Measurements from ENCODE around the gene MATN4. TPM values are rescaled to one million over a fixed set of nuclear protein-coding genes. Genes with fewer than 3 reads are reported as not detected.

The MATN4 gene
- total RNA-seq, 1 experiment from 2014 or later: 0.64 TPM

DNA sequence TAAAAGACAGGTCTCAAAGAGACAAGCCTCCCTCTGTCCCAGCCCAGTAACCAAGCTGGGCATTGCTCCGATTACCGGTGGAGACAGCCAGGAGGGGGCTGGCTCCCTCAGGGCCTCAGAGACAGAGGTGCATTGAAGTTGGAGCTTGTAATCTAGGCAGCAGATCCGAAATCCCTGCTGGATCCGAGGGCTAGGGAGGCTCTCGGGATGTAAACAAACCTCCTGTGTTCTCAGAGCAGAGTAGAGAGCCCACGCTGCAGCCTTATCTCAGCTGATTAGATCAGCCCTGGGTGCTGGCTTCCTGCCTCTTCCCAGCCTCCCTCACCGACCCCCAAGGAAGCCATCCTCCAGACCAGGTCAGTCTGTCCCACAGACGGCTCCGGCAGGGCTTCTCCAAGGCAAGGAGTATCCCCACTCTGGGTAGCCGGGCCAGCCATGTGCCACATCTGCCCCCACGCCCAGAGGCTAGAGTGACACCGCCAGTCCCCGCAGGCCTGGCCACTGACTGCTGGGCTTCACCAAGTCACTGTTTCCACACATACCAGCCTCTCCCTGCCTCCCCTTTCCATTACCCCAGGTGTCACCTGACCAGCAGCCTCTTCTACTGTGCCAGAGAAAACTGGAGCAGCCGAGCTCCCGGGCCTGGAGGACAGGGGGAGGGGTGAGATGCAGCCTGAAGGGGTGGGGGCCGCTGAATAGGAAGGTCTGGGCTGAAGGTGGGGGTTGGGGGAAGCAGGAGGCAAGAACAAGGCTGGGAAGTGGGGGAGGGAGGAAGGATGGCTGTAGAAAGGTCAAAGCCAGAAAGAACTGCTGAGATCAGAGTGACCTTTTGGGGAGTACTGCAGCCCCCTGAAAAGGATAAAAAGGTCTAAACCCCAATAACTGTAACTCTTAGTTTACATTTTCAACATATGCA is 34.1 kb upstream of the MATN4 start (continued):
- TF ChIP-seq TCF7L2 (IDR thresholded peaks at IDR 0.05; ENCODE audit: borderline replicate concordance, extremely low read depth, insufficient read depth, insufficient read length) (no peak), EZH2phosphoT487 (IDR thresholded peaks at IDR 0.05; ENCODE audit: borderline replicate concordance) (no peak), SRF (IDR thresholded peaks at IDR 0.05; ENCODE audit: low read depth) (no peak), ZNF274 (IDR thresholded peaks at IDR 0.05; ENCODE audit: low read depth, low read length) (no peak), SIN3A (IDR thresholded peaks at IDR 0.05; ENCODE audit: low read depth) (no peak), POLR2AphosphoS5 (IDR thresholded peaks at IDR 0.05; ENCODE audit: low read depth, low read length) (no peak; the same call in none of the 2 replicates)

DNA sequence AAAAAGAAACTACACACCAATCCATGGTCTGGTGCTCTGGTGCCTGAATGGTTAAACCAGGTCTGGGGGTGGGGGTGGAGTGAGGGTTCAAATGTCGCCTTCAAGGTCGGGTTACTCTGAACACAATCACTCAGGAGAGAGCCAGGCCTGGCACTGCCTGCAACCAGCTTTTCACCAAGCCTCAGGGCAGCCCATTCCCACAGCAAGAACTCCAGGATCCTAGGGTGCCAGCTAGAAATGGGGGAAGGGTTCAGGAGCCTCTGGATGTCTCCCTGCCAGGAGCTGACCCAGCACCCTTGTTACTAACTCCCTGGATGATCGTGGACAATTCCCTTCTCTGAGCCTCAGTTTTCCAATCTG is 33.5 kb upstream of the MATN4 start:
- DNase-seq (ENCODE audit: low read depth, low spot score): no peak
- Histone ChIP-seq H2AFZ (ENCODE audit: low read depth, low read length, poor library complexity, severe bottlenecking) (no peak overlapping the region), H3K9ac (ENCODE audit: low read length) (peak overlapping the region; percentile 80), H3K27ac (ENCODE audit: low read depth, low read length) (peak overlapping the region; percentile 82), H4K20me1 (ENCODE audit: insufficient read depth) (no peaks in the 10 kb centered on the region), H3K27me3 (ENCODE audit: insufficient read depth, low read length) (no peaks in the 10 kb centered on the region), H3K36me3 (ENCODE audit: control insufficient read depth in 1 of 2, insufficient read depth in 2 of 2, low read length in 2 of 2) (peaks cover 0 to 13% of the 10 kb centered on the region in 2 experiments; a peak in 1 of 4 replicates), H3K4me2 (ENCODE audit: low read length) (peak overlapping the region; percentile 91), H3K9me3 (ENCODE audit: control insufficient read depth in 1 of 2, insufficient read depth in 1 of 2, low read depth in 1 of 2, low read length in 2 of 2) (no peaks in the 10 kb centered on the region), H3K4me3 (replicated peaks in 1 of 2; ENCODE audit: low read depth in 1 of 2, low read length in 2 of 2) (peak overlapping the region; percentile 4 to 82; a peak in 1 of 4 replicates), H3K79me2 (ENCODE audit: insufficient read depth, low read length) (peaks cover 100% of the 10 kb centered on the region), H3K9me2 (ENCODE audit: insufficient read depth) (no peaks in the 10 kb centered on the region), H3K4me1 (ENCODE audit: control insufficient read depth in 1 of 2, insufficient read depth in 2 of 2, low read length in 2 of 2) (peaks cover 97 to 100% of the 10 kb centered on the region in 2 experiments)
- ChIA-PET RAD21 (ENCODE audit: low non-redundant PET in 1 of 2, low total read pairs in 2 of 2, uncharacterized antibody in 2 of 2, unreplicated experiment in 2 of 2) (no interaction called here), POLR2A (interaction anchor here (0.6 to 2.1 kb wide), 5 partner anchors 9 to 21 kb away, joined by 4 to 7 read pairs (median 4); partner anchors contain the start of gene SYS1), CTCF (interaction anchor here (1.0 kb wide), 1 partner anchor 32 kb away, joined by 3 read pairs; no protein-coding TSS in a partner anchor)
- BruUV-seq (replicated peaks): no TSS peak
- ATAC-seq: no peak
- intact Hi-C loops (cut with micrococcal nuclease): no loop called here
- no peak for TF ChIP-seq JUND (IDR thresholded peaks at IDR 0.05)
- TF ChIP-seq, protein P1, sequence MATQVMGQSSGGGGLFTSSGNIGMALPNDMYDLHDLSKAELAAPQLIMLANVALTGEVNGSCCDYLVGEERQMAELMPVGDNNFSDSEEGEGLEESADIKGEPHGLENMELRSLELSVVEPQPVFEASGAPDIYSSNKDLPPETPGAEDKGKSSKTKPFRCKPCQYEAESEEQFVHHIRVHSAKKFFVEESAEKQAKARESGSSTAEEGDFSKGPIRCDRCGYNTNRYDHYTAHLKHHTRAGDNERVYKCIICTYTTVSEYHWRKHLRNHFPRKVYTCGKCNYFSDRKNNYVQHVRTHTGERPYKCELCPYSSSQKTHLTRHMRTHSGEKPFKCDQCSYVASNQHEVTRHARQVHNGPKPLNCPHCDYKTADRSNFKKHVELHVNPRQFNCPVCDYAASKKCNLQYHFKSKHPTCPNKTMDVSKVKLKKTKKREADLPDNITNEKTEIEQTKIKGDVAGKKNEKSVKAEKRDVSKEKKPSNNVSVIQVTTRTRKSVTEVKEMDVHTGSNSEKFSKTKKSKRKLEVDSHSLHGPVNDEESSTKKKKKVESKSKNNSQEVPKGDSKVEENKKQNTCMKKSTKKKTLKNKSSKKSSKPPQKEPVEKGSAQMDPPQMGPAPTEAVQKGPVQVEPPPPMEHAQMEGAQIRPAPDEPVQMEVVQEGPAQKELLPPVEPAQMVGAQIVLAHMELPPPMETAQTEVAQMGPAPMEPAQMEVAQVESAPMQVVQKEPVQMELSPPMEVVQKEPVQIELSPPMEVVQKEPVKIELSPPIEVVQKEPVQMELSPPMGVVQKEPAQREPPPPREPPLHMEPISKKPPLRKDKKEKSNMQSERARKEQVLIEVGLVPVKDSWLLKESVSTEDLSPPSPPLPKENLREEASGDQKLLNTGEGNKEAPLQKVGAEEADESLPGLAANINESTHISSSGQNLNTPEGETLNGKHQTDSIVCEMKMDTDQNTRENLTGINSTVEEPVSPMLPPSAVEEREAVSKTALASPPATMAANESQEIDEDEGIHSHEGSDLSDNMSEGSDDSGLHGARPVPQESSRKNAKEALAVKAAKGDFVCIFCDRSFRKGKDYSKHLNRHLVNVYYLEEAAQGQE (IDR thresholded peaks at IDR 0.05; ENCODE audit: low read depth): no peak
- TF ChIP-seq RAD21 (IDR thresholded peaks at IDR 0.05; ENCODE audit: low read depth): no peak
- TF ChIP-seq SP1 (IDR thresholded peaks at IDR 0.05; ENCODE audit: low read depth): no peak
- TF ChIP-seq YY1 (IDR thresholded peaks at IDR 0.05; ENCODE audit: extremely low read depth, insufficient replicate concordance, low read depth, low read length): no peak
- TF ChIP-seq EGR1 (IDR thresholded peaks at IDR 0.05; ENCODE audit: low read depth): no peak
- TF ChIP-seq SRF (IDR thresholded peaks at IDR 0.05; ENCODE audit: low read depth): no peak
- TF ChIP-seq ELF1 (IDR thresholded peaks at IDR 0.05; ENCODE audit: borderline replicate concordance, low read depth): no peak
- no peak for TF ChIP-seq ZNF274 (IDR thresholded peaks at IDR 0.05; ENCODE audit: low read depth, low read length)
- no peak for TF ChIP-seq CEBPB (IDR thresholded peaks at IDR 0.05; ENCODE audit: low read depth)
- TF ChIP-seq POLR2AphosphoS5 (IDR thresholded peaks at IDR 0.05; ENCODE audit: low read depth, low read length): no peak
- TF ChIP-seq, protein P2, sequence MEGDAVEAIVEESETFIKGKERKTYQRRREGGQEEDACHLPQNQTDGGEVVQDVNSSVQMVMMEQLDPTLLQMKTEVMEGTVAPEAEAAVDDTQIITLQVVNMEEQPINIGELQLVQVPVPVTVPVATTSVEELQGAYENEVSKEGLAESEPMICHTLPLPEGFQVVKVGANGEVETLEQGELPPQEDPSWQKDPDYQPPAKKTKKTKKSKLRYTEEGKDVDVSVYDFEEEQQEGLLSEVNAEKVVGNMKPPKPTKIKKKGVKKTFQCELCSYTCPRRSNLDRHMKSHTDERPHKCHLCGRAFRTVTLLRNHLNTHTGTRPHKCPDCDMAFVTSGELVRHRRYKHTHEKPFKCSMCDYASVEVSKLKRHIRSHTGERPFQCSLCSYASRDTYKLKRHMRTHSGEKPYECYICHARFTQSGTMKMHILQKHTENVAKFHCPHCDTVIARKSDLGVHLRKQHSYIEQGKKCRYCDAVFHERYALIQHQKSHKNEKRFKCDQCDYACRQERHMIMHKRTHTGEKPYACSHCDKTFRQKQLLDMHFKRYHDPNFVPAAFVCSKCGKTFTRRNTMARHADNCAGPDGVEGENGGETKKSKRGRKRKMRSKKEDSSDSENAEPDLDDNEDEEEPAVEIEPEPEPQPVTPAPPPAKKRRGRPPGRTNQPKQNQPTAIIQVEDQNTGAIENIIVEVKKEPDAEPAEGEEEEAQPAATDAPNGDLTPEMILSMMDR (IDR thresholded peaks at IDR 0.05 in 2 of 3, conservative IDR thresholded peaks at IDR 0.05 in 1 of 3; ENCODE audit: borderline replicate concordance in 1 of 3, insufficient read depth in 1 of 3, low read depth in 2 of 3, low read length in 2 of 3): no peak
